ENCODE data around the gene MALRD1. TPM values are rescaled to one million over a fixed set of nuclear protein-coding genes. Genes with fewer than 3 reads are reported as not detected.

MALRD1 gene
- total RNA-seq, 1 donor from 2014 or later, result 7.0 TPM

DNA sequence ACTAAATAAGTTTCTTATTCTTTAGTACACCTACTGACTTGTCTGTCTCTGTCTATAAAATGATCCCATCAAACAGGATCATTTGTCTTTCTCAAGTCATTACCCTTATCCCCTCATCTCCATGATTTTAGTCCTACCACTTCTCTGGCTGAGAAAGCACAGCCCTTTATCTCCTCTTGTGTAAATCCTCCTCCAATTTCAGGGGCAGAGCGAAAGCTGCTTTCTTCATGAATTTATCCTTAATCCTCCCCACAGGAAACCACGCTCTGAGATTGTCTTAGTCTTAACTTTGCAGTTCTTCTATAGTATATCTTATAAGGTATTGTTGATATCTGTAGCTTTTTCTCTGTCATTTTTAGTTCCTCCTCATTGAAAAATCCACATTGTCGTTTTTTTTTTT is 528.0 kb downstream of the MALRD1 start:
- Histone ChIP-seq H3K9me3 (no peaks in the 10 kb centered on the region), H3K4me3 (no peak overlapping the region), H3K27ac (no peak overlapping the region), H3K4me1 (no peaks in the 10 kb centered on the region), H3K36me3 (no peaks in the 10 kb centered on the region), H3K27me3 (no peaks in the 10 kb centered on the region)
- DNase-seq (no peak), ATAC-seq (no peak)
- TF ChIP-seq, protein P1, sequence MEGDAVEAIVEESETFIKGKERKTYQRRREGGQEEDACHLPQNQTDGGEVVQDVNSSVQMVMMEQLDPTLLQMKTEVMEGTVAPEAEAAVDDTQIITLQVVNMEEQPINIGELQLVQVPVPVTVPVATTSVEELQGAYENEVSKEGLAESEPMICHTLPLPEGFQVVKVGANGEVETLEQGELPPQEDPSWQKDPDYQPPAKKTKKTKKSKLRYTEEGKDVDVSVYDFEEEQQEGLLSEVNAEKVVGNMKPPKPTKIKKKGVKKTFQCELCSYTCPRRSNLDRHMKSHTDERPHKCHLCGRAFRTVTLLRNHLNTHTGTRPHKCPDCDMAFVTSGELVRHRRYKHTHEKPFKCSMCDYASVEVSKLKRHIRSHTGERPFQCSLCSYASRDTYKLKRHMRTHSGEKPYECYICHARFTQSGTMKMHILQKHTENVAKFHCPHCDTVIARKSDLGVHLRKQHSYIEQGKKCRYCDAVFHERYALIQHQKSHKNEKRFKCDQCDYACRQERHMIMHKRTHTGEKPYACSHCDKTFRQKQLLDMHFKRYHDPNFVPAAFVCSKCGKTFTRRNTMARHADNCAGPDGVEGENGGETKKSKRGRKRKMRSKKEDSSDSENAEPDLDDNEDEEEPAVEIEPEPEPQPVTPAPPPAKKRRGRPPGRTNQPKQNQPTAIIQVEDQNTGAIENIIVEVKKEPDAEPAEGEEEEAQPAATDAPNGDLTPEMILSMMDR (IDR thresholded peaks at IDR 0.05), result no peak
- intact Hi-C loops (cut with DNase I), result no loop called here

DNA sequence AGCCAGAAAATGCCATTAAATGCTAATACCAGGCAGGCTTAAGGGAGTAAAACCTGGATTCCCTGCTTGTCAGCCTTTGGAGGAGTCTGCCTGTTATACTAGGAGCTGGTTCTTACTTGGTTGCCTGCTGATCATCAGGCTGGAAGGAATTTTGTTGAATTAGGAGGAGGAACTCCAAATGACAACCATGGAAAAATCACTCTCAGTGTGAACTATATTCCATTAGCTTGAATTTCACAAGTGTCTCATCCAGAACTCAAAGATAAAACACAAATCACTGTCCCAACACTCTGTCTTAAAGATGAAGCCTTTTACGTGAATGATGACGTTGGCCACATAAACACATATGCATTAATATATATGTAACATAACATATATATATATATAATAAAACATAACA is 528.8 kb downstream of the MALRD1 start:
- ATAC-seq, result no peak
- Histone ChIP-seq H3K4me3 (no peak overlapping the region), H3K27me3 (no peaks in the 10 kb centered on the region), H3K36me3 (no peaks in the 10 kb centered on the region), H3K27ac (no peak overlapping the region), H3K4me1 (no peaks in the 10 kb centered on the region), H3K9me3 (no peaks in the 10 kb centered on the region)
- intact Hi-C loops (cut with DNase I), result no loop called here
- TF ChIP-seq, protein P1 (IDR thresholded peaks at IDR 0.05), result no peak
- DNase-seq, result no peak

DNA sequence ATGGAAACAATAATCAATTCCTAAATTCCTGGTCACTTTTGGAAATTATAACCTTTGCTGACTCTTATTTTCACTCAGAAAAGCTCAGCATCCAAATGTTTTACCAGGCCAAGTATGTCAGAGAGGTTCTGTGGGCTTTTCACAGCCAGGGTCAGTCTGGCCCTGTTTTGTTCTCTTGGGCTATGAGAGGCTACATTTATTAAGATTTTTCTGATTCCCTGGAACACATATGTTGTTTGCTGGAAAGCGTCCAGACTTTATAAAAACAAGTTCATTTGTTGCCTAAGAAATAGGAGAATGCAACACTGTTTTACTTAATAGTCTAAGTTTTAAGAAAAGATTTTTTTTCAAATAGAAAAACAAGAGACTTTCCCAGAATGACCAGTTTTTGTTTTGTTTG is 529.2 kb downstream of the MALRD1 start:
- ATAC-seq (no peak), DNase-seq (no peak)
- no peaks in the 10 kb centered on the region for H3K36me3 ChIP-seq
- no peak overlapping the region for H3K27ac ChIP-seq
- no peaks in the 10 kb centered on the region for H3K27me3 ChIP-seq
- TF ChIP-seq, protein P1 (IDR thresholded peaks at IDR 0.05), result no peak
- no peaks in the 10 kb centered on the region for H3K4me1 ChIP-seq
- H3K4me3 ChIP-seq, result no peak overlapping the region
- H3K9me3 ChIP-seq, result no peaks in the 10 kb centered on the region
- intact Hi-C loops (cut with DNase I), result no loop called here

DNA sequence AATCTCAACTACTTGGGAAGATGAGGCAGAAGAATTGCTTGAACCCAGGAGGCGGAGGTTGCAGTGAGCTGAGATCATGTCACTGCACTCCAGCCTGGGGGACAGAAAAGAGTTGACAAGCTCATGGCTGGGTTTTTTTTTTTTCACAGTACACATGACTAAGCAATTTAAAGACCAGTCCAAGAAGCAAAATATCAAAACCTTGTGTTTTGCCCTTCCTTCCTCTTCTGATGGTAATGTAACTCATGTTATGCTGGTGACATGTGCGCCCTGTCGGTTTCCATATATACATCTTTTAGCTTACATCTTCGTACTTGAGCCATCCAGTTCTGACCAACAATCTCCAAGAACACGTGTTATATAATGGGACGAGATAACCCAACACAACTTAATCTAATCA is 530.0 kb downstream of the MALRD1 start:
- ATAC-seq (no peak), DNase-seq (no peak)
- Histone ChIP-seq H3K4me1 (no peaks in the 10 kb centered on the region), H3K4me3 (no peak overlapping the region), H3K27ac (no peak overlapping the region), H3K9me3 (no peaks in the 10 kb centered on the region), H3K27me3 (no peaks in the 10 kb centered on the region), H3K36me3 (no peaks in the 10 kb centered on the region)
- intact Hi-C loops (cut with DNase I), result no loop called here
- TF ChIP-seq, protein P1 (IDR thresholded peaks at IDR 0.05), result no peak

DNA sequence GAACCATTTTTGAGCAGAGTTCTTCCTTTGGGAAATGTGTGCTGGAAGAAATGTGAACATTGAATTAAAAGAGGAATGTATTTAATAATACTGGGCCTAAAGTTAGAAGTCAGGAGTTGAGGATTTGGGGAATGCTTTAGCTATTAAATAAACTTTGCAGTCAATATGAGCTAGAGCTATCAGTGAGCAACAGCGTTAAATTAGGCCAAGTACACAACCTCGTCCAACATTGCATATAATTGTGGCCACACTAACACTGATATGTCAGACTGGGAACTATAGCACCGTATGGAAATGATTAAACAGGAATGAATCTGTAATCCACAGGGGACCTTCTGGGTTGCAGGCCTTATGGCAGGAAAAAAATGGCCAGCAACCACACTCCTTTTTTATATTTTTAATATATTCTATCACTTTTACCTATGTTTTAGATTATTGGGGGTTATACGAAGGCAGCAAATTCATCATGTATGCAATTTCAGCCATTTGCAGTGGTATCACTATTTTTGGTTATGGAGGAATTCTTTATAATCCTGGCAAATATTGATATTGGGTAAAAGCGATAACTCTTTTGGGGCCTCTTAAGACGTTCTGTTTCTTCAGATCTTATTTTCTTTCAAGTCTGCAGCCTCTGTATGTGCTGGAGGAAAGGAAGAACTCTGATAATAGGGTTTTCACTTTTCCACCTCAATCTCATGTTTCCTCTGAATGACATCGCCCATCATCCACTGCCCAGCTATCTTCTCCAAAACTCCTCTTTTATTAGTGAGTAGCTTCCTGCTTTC is 531.4 kb downstream of the MALRD1 start:
- H3K27ac ChIP-seq, result no peak overlapping the region
- H3K4me3 ChIP-seq, result no peak overlapping the region
- ATAC-seq, result no peak
- TF ChIP-seq, protein P1 (IDR thresholded peaks at IDR 0.05), result no peak
- H3K9me3 ChIP-seq, result no peaks in the 10 kb centered on the region
- no peaks in the 10 kb centered on the region for H3K36me3 ChIP-seq
- intact Hi-C loops (cut with DNase I), result no loop called here
- no peak for DNase-seq
- no peaks in the 10 kb centered on the region for H3K4me1 ChIP-seq
- no peaks in the 10 kb centered on the region for H3K27me3 ChIP-seq
